CD4-positive, CD25-positive, alpha-beta regulatory T cell (primary cell): ENCODE measurements around the gene FAM234B. TPM values are rescaled to one million over a fixed set of nuclear protein-coding genes. Genes with fewer than 3 reads are reported as not detected.

Source experiments
- ATAC-seq, 2 donors: fragments of 150-1000 bp; cut with Tn5 transposase; one replicate each; pipeline ENCODE4 v1.10.0; 2021; ENCODE audit warnings: low read depth in 2 of 2, moderate number of reproducible peaks in 2 of 2, moderate library complexity in 1 of 2
- DNase-seq, 3 donors: peaks; one replicate each; pipeline versions ENCODE4 v3.0.0 to v3.0.0-alpha.2; 2012 to 2022; ENCODE audit warnings: mixed read lengths in 1 of 3
- H3K27ac ChIP-seq: one replicate; pipeline ENCODE4 v1.7.0; 2013; ENCODE audit warnings: mild to moderate bottlenecking, low read length; ENCODE audit not compliant: insufficient read depth, poor library complexity, severe bottlenecking
- H3K27me3 ChIP-seq: one replicate; pipeline ENCODE4 v1.7.0; 2013; ENCODE audit warnings: low read length; ENCODE audit not compliant: control insufficient read depth, insufficient read depth
- H3K36me3 ChIP-seq: one replicate; pipeline ENCODE4 v1.7.0; 2013; ENCODE audit warnings: mild to moderate bottlenecking, low read length, moderate library complexity; ENCODE audit not compliant: control insufficient read depth, insufficient read depth
- H3K4me1 ChIP-seq: 2 replicates; pipeline ENCODE4 v1.7.0; 2013; ENCODE audit warnings: mild to moderate bottlenecking, low read length; ENCODE audit not compliant: insufficient read depth, control insufficient read depth, poor library complexity, severe bottlenecking
- H3K4me3 ChIP-seq: one replicate; pipeline ENCODE4 v1.7.0; 2013; ENCODE audit warnings: low read depth, mild to moderate bottlenecking, low read length, moderate library complexity
- H3K9me3 ChIP-seq, 2 experiments: 1 replicate in 1 of 2; 2 replicates in 1 of 2; pipeline ENCODE4 v1.7.0; 2013; ENCODE audit warnings: low read length in 2 of 2, mild to moderate bottlenecking in 1 of 2, moderate library complexity in 1 of 2; ENCODE audit not compliant: control insufficient read depth in 2 of 2
- H3K27ac Mint-ChIP-seq, 3 donors: one replicate each; pipeline ENCODE4 v1.8.0; 2020 to 2022; ENCODE audit warnings: mild to moderate bottlenecking in 3 of 3, mixed read lengths in 3 of 3, moderate library complexity in 2 of 3
- H3K27me3 Mint-ChIP-seq: one replicate; pipeline ENCODE4 v1.8.0; 2022; ENCODE audit warnings: mild to moderate bottlenecking, mixed read lengths
- H3K36me3 Mint-ChIP-seq: one replicate; pipeline ENCODE4 v1.8.0; 2020; ENCODE audit warnings: mixed read lengths
- H3K4me1 Mint-ChIP-seq, 4 donors: one replicate each; pipeline ENCODE4 v1.8.0; 2020 to 2022; ENCODE audit warnings: mixed read lengths in 4 of 4, mild to moderate bottlenecking in 1 of 4
- H3K4me3 Mint-ChIP-seq, 4 donors: one replicate each; pipeline ENCODE4 v1.8.0; 2020 to 2022; ENCODE audit warnings: mild to moderate bottlenecking in 4 of 4, mixed read lengths in 4 of 4, moderate library complexity in 3 of 4
- H3K9me3 Mint-ChIP-seq, 7 donors: one replicate each; pipeline ENCODE4 v1.8.0; 2020 to 2022; ENCODE audit warnings: mixed read lengths in 7 of 7, mild to moderate bottlenecking in 3 of 7, moderate library complexity in 2 of 7
- polyA plus RNA-seq, 4 donors: library from polyadenylated mRNA; unstranded; fragments of 300-500 nt; fragmentation: Illumina TruSeq; gene quantifications; one replicate each; pipeline ENCODE4 v1.2.3, GENCODE V29; 2021
- total RNA-seq: library from RNA; stranded (reverse); gene quantifications from one replicate; pipeline ENCODE4 v1.2.3, GENCODE V29; 2022

The FAM234B gene
- total and polyA plus RNA-seq, 5 donors from 2014 or later, result 1.3 to 4.5 (median 2.4) TPM

DNA sequence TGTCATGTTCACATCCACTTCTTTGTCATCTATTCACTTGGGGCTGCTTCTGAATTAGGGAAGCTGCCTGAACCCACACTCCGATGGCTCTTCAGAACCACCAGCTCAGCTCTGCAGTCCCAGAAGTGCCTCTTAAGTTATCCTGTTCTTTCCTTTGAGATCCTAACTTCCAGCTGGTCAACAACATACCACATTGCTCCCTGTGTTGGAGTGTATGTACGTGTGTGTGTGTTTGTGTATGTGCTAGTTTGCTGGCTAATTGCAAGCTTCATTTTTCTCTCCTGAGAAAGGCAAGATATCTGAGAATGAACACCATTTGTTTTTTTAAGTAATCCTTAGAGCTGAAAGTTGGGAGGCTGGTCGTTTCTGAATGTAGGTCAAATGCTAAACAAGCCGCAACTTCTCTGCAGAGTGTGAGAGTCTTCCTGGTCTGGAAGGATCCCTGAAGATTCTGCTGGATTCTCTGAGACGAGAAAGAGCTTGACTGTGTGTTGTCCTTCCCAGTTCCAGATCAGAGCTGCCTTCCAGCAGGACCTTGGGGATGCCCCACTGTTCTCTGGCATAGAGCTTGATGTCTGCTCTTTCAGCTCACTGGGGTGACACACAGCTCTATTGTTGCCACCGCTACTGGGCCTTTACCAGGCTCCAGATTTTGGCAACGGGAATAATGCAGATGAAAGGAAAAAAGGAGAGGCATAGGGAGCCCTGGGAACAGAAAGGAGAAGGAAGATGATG is 58.4 kb downstream of the FAM234B start:
- Histone ChIP-seq H3K27ac (peak overlapping the region; percentile 97), H3K27me3 (no peaks in the 10 kb centered on the region), H3K4me1 (peaks cover 32% of the 10 kb centered on the region), H3K9me3 (no peaks in the 10 kb centered on the region), H3K4me3 (no peak overlapping the region), H3K36me3 (no peaks in the 10 kb centered on the region)
- Mint-ChIP-seq H3K27me3 (no peaks in the 10 kb centered on the region), H3K4me1 (peaks cover 24 to 51% (median 35%) of the 10 kb centered on the region in 4 donors), H3K4me3 (peak overlapping the region; percentile 81 to 92 (median 91)), H3K9me3 (peaks cover 0 to 1% (median 0%) of the 10 kb centered on the region in 7 donors), H3K36me3 (no peaks in the 10 kb centered on the region), H3K27ac (peak overlapping the region; percentile 93 to 96 (median 94))
- ATAC-seq (no peak), DNase-seq (no peak)

GRCh38 chr12:13103391-13104033 is 59.3 kb downstream of the FAM234B start, which contains the start of gene GSG1:
Gene GSG1, minus strand, starts transcription at chr12:13103667. Its CDS starts 155 bp downstream, at chr12:13103512.
- H3K27me3 Mint-ChIP-seq, result no peaks in the 10 kb centered on the region
- Histone ChIP-seq H3K36me3 (no peaks in the 10 kb centered on the region), H3K4me3 (no peak within 1 kb of the TSS), H3K4me1 (peaks cover 24% of the 10 kb centered on the region), H3K9me3 (no peaks in the 10 kb centered on the region), H3K27me3 (no peaks in the 10 kb centered on the region), H3K27ac (peak within 1 kb of the TSS; percentile 97)
- peak within 1 kb of the TSS in 3 of 4 donors; percentile 81 to 92 (median 92) for H3K4me3 Mint-ChIP-seq
- H3K27ac Mint-ChIP-seq, result peak within 1 kb of the TSS; percentile 93 to 96 (median 94)
- H3K36me3 Mint-ChIP-seq, result no peaks in the 10 kb centered on the region
- peaks cover 18 to 43% (median 32%) of the 10 kb centered on the region in 4 donors for H3K4me1 Mint-ChIP-seq
- DNase-seq (peak in 1 of 3 donors; percentile 27), ATAC-seq (no peak)
- H3K9me3 Mint-ChIP-seq, result peaks cover 0 to 3% (median 0%) of the 10 kb centered on the region in 7 donors

GRCh38 chr12:13104409-13104808 is 60.2 kb downstream of the FAM234B start:
- ATAC-seq (no peak), DNase-seq (no peak)
- Mint-ChIP-seq H3K4me1 (peaks cover 18 to 40% (median 26%) of the 10 kb centered on the region in 4 donors), H3K27ac (no peak overlapping the region), H3K36me3 (no peaks in the 10 kb centered on the region), H3K9me3 (peaks cover 0 to 5% (median 0%) of the 10 kb centered on the region in 7 donors), H3K27me3 (no peaks in the 10 kb centered on the region), H3K4me3 (no peak overlapping the region)
- Histone ChIP-seq H3K27me3 (no peaks in the 10 kb centered on the region), H3K4me3 (no peak overlapping the region), H3K27ac (no peak overlapping the region), H3K9me3 (no peaks in the 10 kb centered on the region), H3K36me3 (no peaks in the 10 kb centered on the region), H3K4me1 (peaks cover 22% of the 10 kb centered on the region)

DNA sequence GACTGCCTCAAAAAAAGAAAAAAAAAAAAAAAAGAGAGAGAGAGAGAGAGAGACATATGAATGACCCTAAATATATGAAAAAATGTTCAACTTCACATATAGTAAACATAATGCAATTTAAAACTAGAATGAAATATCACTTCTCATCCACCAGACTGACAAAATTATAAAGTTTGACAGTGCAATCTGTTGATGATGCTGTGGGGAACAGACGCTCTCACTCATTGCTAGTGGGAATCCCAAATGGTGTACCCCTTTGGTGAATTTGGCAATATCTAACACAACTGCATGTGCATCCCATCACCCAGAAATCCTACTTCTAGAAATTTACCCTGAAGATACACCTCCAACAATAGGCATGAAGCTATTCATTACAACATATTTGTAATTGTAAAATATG is 61.6 kb downstream of the FAM234B start:
- Histone ChIP-seq H3K4me3 (no peak overlapping the region), H3K36me3 (no peaks in the 10 kb centered on the region), H3K9me3 (no peaks in the 10 kb centered on the region), H3K27ac (no peak overlapping the region), H3K4me1 (peaks cover 15% of the 10 kb centered on the region), H3K27me3 (no peaks in the 10 kb centered on the region)
- peaks cover 10 to 29% (median 17%) of the 10 kb centered on the region in 4 donors for H3K4me1 Mint-ChIP-seq
- no peak overlapping the region for H3K4me3 Mint-ChIP-seq
- H3K27ac Mint-ChIP-seq, result no peak overlapping the region
- no peaks in the 10 kb centered on the region for H3K36me3 Mint-ChIP-seq
- ATAC-seq (no peak), DNase-seq (no peak)
- H3K27me3 Mint-ChIP-seq, result peaks cover 6% of the 10 kb centered on the region
- H3K9me3 Mint-ChIP-seq, result peaks cover 0 to 5% (median 0%) of the 10 kb centered on the region in 7 donors

DNA sequence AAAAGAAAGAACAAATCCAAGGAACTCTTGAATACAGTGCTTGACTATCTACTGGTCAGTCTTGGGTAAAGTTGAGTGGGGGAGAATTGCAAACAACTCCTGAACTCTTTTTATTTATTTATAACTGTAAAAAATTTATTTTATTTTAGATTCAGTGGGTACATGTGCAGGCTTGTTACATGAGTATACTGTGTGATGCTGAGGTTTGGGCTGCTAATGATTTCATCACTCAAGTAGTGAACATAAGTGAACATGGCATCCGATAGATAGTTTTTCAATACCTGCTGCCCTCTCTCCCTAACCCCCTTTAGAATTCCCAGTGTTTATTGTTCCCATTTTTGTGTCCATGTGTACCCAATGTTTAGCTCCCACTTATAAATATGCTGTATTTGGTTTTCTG is 62.5 kb downstream of the FAM234B start:
- Mint-ChIP-seq H3K9me3 (peaks cover 0 to 5% (median 0%) of the 10 kb centered on the region in 7 donors), H3K4me1 (peaks cover 8 to 26% (median 15%) of the 10 kb centered on the region in 4 donors), H3K4me3 (no peak overlapping the region), H3K27me3 (peaks cover 11% of the 10 kb centered on the region), H3K27ac (no peak overlapping the region), H3K36me3 (no peaks in the 10 kb centered on the region)
- Histone ChIP-seq H3K4me1 (peaks cover 9% of the 10 kb centered on the region), H3K9me3 (no peaks in the 10 kb centered on the region), H3K4me3 (no peak overlapping the region), H3K27me3 (peaks cover 1% of the 10 kb centered on the region), H3K27ac (no peak overlapping the region), H3K36me3 (no peaks in the 10 kb centered on the region)
- DNase-seq, result no peak
- no peak for ATAC-seq

- Histone ChIP-seq H3K4me1 (no peaks in the 10 kb centered on the region), H3K4me3 (no peak overlapping the region), H3K27ac (no peak overlapping the region), H3K36me3 (no peaks in the 10 kb centered on the region), H3K27me3 (peaks cover 14% of the 10 kb centered on the region), H3K9me3 (no peaks in the 10 kb centered on the region)
- ATAC-seq (no peak), DNase-seq (no peak)
- Mint-ChIP-seq H3K27ac (no peak overlapping the region), H3K4me1 (peaks cover 0 to 3% (median 0%) of the 10 kb centered on the region in 4 donors), H3K4me3 (no peak overlapping the region), H3K9me3 (peaks cover 0 to 5% (median 0%) of the 10 kb centered on the region in 7 donors), H3K27me3 (peaks cover 34% of the 10 kb centered on the region), H3K36me3 (no peaks in the 10 kb centered on the region)
Observed at GRCh38 chr12:13112968-13113367, 68.8 kb downstream of the FAM234B start.

DNA sequence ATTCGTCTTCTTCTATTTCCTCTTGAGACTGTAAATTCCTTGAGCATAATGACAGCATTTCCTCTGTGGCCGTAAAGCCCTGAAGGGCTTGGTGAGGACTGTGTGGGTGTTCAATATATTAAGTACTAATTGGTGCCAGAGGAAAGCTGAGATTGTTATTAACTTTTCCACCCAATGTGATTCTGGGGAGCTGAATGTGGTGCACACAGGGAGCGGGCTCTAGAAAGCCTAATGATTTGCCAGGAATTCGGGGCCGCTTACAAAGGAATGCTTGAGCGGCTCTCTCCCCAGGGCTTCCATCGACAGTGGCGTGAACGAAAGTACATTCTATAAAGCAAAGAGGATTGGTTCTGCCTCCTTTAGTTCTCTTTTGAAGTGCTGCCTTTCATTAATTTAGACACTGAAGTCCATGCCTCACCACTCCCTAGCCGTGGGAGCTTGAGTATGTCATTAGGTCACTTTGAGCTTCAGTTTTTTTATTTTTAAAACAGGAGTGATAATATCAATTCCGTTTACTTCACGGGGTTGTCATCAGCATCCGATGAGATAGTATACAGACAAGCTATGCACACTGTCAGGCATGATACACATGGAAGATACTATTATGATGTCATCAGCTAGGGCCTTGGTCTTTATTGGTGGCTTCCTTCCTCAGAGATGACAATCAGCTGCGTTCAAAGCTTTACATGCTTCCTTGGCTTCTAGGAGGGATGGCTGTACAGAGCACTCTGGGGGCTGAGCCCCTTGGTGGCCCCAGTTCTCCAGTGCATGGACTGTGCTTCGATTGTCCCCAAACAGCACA is 70.3 kb downstream of the FAM234B start:
- Mint-ChIP-seq H3K27me3 (peaks cover 34% of the 10 kb centered on the region), H3K4me1 (no peaks in the 10 kb centered on the region), H3K9me3 (peaks cover 0 to 1% (median 0%) of the 10 kb centered on the region in 7 donors), H3K36me3 (no peaks in the 10 kb centered on the region), H3K27ac (no peak overlapping the region), H3K4me3 (no peak overlapping the region)
- ATAC-seq (no peak), DNase-seq (no peak)
- no peak overlapping the region for H3K27ac ChIP-seq
- H3K27me3 ChIP-seq, result peaks cover 14% of the 10 kb centered on the region
- no peaks in the 10 kb centered on the region for H3K4me1 ChIP-seq
- no peaks in the 10 kb centered on the region for H3K36me3 ChIP-seq
- H3K4me3 ChIP-seq, result no peak overlapping the region
- H3K9me3 ChIP-seq, result no peaks in the 10 kb centered on the region
